NCI-H82 treated with DMSO at 0.1 percent for 48 hours (cell line): ENCODE results near the gene TUBA4B.
A peak's percentile ranks its signal among the peaks of the same experiment; 100 is the strongest.
"Not testable (repeated sequence)": the region's sequence is repeated elsewhere in the genome, so short reads cannot be mapped to it uniquely, and the experiment has no call there.

Experiments
- DNase-seq: peaks from one replicate; lab custom pipeline; 2025; ENCODE audit not compliant: unreplicated experiment; lab: John Stamatoyannopoulos, UW

Gene TUBA4B

DNA sequence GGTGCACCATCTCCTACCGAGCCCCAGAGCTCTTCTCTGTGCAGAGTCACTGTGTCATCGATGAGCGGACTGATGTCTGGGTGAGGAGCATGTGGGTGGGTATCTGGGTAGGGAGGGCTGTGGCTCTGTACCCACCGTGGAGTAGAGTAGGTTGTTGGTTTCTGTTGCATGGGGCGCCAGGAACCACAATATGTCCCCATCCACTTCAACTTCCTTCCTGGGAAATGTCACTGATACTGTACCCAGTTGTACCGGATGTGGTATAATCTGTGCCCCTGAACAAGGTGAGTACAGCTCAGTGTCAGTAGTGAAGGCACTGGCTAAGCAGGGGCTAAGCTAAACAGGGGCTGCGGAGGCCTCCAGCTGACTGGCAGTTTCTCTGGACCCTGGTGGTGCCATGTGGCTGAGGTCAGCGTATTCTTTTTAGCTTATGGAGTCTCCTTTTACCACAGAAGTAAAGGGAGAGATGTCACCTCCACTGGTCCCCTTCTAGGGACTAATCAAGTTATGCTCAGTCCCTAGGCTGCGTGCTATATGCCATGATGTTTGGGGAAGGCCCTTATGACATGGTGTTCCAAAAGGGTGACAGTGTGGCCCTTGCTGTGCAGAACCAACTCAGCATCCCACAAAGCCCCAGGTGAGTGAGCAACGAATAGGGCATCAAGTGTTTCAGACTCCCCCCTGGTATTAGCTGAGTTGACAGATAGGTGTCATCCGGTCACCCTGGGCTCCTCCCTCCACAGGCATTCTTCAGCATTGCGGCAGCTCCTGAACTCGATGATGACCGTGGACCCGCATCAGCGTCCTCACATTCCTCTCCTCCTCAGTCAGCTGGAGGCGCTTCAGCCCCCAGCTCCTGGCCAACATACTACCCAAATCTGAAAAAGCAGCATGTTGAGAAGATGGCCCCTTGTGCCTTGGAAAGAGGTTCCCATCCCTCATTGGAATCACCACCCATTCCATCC lies 5.1 kb upstream of the TUBA4B start:
- DNase-seq, result no peak

DNA sequence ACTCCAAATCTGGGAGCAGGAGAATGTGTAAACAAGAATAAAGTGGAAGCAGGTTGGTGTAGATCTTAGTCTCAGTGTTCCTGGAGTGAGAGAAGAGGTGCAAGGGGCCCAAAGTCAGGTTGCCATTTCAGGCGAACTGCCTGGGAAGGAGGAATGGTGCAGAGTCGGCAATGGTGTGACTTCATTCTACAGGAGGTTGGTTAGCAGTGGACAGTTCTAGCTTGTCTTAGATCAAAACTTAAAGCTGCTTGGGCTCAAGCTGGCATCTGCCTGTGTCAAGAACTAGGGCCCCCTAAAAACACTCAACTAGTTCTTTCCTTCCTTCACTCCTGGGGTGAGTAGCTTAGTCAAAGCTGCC lies 4.2 kb upstream of the TUBA4B start:
- no peak for DNase-seq

DNA sequence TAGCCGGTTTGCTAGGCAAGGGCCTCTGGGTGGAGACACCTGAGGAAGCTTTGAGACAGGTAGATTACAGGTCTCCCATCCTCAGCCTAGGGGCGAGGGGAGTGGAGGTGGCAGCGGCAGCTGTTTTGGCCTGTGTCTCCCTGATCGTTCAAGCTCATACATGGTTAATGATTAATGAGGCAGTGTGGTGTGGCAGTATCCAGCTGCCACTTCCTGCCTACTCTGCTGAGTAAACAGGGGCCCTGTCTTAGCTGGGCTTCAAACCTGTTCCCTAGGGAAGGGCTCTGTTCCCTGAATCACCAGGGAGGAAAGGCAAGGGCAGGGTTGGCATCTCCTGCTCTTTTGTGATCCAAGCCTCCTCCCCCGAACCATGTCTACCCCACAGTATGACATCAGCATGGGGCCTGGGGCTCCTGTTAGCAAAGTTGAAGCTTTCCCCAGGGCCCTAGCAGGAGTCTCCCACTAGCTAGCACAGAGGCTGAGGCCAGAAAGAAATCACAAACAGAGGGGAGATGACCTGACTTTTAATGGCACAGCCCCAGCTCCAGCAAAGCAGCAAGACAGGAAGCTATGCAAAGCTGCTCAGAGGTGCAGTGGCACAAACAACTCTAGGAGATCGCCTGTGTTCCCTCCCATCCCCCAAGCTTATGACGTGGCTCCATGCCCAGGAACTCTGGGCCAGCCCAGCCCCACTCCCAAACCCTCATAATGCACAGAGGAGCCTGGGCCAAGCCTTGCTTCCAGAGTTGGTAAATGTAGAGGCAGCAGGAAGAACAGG lies 3.7 kb upstream of the TUBA4B start:
- DNase-seq, result peak; percentile 27

DNA sequence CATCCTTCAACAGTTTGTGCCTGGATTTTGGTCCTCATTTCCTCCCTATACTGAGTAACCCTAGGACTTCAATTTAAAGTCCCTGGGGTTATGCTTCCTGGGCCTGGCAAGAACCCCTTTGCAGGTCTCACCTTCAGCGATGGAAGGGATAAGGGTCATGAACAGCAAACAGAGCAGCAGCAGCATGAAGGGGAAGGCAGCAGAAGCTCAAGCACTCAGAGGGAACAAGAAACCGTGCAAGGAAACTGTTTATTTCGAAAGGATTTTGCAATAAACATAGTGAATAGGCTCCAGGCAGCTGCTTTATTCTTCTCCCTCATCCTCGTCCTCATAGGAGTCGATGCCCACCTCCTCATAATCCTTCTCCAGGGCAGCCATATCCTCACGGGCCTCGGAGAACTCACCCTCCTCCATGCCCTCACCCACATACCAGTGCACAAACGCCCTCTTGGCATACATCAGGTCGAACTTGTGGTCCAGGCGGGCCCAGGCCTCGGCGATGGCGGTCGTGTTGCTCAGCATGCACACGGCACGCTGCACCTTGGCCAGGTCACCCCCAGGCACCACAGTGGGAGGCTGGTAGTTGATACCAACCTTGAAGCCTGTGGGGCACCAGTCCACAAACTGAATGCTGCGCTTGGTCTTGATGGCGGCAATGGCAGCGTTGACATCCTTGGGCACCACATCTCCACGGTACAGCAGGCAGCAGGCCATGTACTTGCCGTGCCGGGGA lies 2.8 kb upstream of the TUBA4B start:
- DNase-seq, result no peak

DNA sequence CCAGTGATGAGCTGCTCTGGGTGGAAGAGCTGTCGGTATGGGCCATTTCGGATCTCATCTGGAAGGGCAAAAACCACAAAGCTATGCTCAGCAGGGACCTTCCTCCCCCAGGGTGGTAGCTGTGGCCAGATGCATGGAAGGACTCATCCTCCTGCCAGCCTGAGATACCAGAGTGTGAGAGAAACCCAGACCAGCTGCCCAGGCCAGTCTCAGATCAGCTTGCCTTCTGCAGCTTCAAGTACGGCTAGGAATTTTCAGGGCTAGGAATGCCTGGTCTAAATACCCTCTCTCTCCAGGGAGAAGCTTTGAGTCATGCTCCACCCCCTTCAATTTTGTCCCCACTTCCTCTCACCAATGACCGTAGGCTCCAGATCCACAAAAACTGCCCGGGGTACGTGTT lies 1.4 kb upstream of the TUBA4B start:
- DNase-seq, result no peak

DNA sequence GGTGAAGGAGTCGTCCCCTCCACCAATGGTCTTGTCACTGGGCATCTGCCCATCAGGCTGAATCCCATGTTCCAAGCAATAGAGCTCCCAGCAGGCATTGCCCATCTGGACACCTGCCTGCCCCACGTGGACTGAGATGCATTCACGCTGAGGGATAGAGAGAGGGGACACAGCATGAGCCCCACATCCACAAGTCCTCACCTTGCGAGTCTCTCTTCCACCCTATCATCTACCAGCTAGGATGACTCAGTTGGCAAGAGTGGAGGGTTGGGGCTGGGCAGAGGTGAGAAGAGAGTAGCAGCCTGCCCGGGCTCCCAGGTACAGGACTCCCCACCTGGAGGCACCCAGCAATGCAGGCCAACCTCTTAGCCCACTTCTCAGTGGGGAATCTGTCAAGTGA lies 959 bp upstream of the TUBA4B start:
- DNase-seq, result no peak

DNA sequence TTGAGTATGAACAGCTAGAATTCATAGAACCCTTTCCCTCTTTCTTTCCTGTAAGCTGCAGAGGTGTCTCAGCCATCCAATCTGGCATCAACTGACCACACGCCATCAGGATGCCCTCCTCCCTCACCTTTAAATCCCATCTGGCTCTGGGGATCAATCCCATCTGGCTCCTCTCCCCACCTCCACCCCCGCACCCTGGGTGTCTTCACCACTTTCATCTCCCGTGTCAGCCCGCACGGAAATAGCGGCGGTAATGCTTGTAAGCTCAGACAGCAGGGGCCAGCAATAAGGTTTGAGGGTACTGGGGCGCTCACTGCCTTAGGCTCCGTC lies 508 bp upstream of the TUBA4B start:
- peak; percentile 20 for DNase-seq

DNA sequence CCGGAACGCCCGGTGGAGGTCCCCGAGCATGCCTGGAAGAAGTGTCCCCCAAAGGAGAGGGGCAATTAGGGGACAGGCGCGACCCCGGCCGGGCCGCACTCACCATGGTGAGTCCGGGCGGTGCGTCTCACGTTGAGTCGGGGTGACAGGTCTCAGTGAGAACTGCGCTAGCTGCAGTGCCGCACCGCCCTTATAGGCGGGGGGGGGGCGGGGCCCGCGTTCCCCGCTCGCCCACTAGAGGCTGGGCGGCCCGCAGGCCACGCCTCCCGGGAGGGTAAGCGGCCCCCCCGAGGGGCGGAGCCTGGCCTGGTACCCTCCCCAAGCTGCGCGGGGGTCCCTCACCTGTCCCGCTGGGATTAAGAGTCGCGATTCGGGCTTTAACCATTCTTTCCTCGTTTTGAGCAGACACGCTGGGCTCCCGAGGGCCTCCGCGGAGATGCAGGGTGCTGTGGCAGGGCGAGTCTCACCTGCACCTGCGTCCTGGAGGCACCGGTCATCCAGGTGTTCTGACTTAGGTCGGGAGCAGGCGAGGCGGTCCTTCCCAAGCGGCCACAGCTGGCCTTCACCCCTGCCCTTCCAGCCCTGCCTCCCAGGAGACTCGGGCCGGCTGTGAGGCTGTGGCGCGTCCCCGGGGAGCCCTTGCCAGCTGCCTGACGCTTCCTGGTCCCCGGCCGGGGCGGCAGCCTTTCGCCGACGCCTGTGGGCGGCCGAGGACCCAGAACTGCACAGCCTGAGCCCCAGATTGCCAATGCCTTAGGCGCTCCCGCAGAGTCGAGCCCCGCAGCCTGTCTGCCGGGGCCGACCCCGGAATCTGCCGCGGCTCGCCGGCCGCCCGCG lies 928 bp downstream of the TUBA4B start, which contains the start of gene TUBA4A:
TSS of gene TUBA4A (minus strand) at position 166 of the 837 bp plus-strand sequence. CDS start at position 106, 60 bp downstream.
- peak; percentile 42 for DNase-seq

DNA sequence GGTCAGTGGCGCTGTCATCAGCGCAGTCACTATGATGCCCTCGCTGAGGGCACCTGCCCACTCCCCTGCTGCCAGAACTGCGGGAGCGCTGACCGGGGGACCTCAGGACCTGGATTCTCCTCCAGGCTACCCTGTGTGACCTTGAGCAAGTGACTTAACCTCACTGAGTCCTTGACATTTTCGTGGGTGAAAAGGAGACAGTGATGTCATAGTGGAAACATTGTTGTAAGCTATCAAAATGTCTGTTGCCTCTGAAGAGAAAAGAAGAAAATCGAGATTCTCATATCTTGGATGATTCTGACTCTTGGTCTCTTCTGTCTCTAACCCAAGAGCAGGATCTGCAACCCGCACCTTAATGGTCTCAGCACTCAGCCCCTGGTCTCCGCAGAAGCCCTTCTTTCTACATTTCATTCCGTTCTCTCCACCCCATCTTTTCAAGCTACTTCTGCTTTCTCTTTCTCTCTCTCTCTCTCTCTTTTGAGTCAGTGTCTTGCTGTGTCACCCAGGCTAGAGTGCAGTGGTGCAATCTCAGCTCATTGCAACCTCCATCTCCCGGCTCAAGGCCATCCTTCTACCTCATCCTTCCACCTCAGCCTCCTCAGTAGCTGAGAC lies 1.7 kb downstream of the TUBA4B start:
- no peak for DNase-seq

DNA sequence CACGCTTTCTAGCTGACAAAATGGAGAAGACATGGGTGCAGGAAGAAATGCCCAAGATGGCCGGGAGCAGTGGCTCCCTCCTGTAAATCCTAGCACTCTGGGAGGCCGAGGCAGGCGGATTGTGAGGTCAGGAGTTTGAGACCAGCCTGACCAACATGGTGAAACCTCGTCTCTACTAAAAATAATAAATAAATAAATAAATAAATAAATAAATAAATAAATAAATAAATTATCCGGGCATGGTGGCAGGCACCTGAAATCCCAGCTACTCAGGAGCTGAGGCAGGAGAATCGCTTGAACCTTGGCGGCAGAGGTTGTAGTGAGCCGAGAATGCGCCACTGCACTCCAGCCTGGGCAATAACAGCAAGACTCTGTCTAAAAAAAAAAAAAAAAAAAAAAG lies 5.9 kb downstream of the TUBA4B start:
- DNase-seq, result not testable (repeated sequence)

DNA sequence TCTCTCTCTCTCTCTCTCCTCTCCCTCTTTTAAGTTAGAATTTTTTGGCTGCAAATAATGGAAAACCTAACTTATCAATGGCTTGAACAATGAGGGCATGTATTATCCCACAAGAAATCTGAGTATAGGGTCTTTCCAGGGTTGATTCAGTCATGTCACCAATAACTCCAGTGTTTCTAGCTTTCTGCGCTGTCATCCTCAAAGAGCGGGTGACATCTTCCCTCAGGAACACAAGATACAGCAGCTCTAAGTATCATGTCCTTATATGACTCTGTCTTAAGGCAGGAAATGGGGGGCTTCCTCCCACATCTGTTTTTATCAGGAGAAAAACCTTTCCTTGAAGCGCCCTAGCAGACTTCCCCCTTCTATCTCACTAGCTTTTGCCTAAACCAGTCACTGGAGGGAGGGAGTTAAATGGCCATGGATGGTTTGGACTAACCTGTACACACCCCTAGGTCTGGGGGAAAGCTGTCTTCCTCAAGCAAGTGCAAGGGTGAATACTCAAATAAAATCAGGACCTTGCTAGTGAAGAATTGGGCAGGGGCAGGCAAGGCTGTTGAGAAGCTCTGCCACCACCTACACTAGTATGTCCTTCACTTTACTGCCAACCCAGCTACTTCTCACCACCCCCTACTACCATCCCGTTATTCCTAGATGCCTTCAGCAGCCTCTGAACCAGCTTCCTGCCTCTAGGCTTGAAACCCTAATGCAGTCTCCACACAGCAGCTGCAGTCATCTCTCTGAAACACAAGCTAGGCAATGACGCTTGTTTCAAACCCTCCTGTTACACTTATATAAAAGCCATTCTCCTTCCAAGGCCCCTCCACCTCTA lies 8.2 kb downstream of the TUBA4B start:
- no peak for DNase-seq

DNA sequence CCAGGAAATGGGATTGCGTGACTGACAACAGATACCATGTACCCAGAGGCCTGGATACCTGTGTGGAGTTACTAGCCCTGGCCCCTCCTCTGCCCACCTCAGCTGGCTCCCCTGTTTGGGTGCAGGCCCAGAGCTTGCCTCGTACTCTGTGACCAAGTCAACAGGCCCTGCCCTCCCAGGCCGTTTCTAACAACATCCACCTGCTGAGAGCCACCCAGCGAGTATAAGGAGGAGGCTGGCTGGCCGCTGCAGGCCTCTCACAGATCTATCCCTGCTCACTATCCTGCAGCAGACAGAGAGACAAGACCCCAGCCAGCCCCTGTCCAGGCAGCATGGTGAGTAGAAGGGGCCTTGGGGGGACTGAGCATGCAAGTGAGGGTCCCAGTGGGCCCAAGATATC lies 13.2 kb downstream of the TUBA4B start:
- no peak for DNase-seq

DNA sequence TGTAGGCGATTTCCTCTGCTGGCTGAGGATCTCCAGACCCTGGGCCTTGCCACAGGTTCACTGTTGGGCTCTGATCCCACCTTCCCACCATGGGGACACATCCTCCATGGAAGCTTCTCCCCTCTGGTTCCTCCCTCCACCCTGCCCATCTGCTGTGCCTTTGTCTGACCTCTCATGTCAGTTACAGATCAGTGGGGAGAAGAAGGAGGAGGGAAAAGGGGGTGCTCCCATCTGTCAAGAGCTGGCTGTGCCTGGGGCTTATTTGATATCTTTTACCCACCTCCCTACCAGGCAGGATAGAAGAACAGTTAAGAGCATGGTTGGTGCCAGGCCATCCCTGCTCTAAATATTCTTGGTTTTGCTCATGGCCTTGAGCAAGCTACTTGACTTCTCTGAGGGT lies 13.8 kb downstream of the TUBA4B start:
- DNase-seq, result no peak

DNA sequence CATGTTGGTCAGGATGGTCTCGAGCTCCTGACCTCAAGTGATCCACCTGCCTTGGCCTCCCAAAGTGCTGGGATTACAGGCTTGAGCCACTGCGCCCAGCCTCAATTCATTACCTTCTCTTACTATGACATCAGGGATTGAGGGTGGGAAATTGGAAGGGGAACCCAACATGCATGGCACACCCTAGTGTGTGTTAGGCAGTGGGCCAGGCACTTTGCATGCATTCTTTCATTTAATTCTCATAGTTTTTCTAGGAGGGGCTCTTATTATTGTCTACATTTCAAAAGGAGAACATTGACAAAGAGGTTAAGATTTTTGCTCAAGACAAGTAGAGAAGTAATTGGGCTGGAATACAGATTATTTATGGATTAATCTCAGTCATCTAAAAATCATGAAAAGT lies 15.3 kb downstream of the TUBA4B start:
- no peak for DNase-seq

DNA sequence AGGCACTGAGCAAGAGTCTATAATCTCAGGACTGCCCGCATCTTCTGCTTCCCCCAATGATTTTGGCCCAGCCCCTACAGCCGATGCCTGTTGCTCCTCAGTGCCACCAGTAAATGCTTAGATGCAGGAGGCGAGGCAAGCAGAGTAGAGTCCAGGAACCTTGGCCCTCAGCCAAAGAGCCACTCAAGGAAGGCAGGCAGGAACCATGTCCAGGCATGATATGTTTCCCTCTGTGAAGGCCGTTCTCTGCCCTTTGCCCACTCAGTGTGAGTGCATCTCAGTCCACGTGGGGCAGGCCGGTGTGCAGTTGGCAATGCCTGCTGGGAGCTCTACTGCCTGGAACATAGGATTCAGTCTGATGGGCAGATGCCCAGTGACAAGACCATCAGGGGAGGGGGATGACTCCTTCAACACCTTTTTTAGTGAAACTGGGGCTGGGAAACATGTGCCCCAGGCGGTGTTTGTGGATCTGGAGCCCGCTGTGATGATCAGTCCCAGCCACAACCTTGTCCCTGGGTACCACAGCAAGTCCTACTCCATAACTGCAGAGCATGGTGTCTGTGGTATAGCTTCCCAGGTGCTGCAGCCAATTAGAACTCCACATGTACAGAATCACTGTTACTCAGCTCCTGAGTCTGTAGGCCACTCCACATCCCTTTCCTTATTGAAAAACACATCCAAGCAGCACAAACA lies 16.5 kb downstream of the TUBA4B start:
- DNase-seq, result no peak

DNA sequence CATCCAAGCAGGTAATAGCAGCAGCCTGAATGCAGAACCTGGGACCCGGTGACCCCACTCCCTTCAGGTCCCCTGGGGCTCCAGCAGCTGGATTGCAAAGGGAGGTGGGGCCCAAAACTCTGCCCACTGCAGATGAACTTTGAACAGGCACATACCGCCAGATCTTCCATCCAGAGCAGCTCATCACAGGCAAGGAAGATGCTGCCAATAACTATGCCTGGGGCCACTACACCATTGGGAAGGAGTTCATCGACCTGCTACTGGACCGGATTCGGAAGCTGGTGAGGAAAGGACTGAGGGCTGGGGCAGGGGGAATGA lies 17.0 kb downstream of the TUBA4B start:
- no peak for DNase-seq

DNA sequence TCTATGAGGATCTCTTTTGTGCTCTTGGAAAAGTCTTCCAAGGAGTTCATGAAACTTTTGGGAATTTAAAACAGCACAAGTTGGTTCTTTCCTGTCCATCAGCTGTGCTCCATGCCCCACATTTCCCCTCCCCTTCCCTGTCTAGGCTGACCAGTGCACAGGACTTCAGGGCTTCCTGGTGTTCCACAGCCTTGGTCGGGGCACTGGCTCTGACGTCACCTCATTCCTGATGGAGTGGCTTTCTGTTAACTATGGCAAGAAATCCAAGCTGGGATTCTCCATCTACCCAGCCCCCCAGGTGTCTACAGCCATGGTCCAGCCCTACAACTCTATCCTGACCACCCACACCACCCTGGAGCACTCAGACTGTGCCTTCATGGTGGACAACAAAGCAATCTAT lies 18.0 kb downstream of the TUBA4B start:
- DNase-seq, result no peak

DNA sequence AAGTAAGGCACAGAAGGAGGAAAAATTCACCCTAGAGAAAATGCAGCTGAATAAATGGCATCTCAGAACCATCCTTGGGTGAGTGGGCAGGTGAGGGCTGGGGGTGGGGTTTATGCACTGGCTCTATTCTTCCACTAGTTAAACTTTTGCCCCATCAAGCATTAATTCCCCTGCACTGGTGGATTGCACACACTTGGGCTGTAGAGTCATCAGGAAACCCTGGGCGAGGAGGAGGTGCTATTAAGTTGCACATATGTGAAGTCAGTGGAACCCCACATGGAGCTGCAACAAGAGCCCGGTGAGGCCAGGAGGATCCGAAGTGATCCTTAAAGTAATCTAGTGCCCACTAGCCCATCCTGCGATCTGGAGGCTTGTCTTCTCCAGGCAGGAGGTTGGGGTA lies 19.3 kb downstream of the TUBA4B start:
- no peak for DNase-seq

DNA sequence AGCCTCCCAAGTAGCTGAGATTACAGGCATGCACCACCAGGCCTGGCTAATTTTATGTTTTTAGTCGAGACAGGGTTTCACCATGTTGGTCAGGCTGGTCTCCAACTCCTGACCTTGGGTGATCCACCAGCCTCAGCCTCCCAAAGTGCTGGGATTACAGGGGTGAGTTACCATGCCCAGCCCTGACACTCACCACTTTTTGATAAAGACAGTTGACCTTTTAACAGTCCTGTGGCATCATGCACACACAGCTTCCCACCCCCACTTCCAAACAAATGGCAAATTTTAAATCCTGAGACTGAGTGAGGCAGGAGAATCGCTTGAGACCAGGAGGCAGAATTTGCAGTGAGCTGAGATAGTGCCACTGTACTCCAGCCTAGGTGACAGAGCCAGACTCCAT lies 20.0 kb downstream of the TUBA4B start:
- DNase-seq, result no peak
